NAMALWA (cell line): ENCODE data around the gene ALK.
"Not testable (repeated sequence)": the region's sequence is repeated elsewhere in the genome, so short reads cannot be mapped to it uniquely, and the experiment has no call there.

Experiments
- DNase-seq: peaks from one replicate; pipeline ENCODE4 v3.0.0-alpha.2; 2015; ENCODE audit warnings: low spot score

The ALK gene

GRCh38 chr2:29839306-29839705, 82.1 kb downstream of the ALK start:
- DNase-seq, result no peak

GRCh38 chr2:29837925-29838324, 83.5 kb downstream of the ALK start:
- no peak for DNase-seq

GRCh38 chr2:29834624-29835023, 86.8 kb downstream of the ALK start:
- no peak for DNase-seq

- DNase-seq, result no peak
Observed at GRCh38 chr2:29834036-29834540, 87.3 kb downstream of the ALK start.

- no peak for DNase-seq
Observed at GRCh38 chr2:29831560-29831959, 89.8 kb downstream of the ALK start.

GRCh38 chr2:29829841-29830240, 91.5 kb downstream of the ALK start:
- no peak for DNase-seq

- DNase-seq, result not testable (repeated sequence)
Observed at GRCh38 chr2:29824145-29824544, 97.2 kb downstream of the ALK start.

GRCh38 chr2:29821591-29821990, 99.8 kb downstream of the ALK start:
- no peak for DNase-seq

- no peak for DNase-seq
Observed at GRCh38 chr2:29819570-29819969, 101.8 kb downstream of the ALK start.

- DNase-seq, result no peak
Observed at GRCh38 chr2:29817801-29818680, 103.3 kb downstream of the ALK start.

- DNase-seq, result no peak
Observed at GRCh38 chr2:29817299-29817698, 104.1 kb downstream of the ALK start.

- DNase-seq, result no peak
Observed at GRCh38 chr2:29816651-29817050, 104.7 kb downstream of the ALK start.

GRCh38 chr2:29811378-29811777, 110.0 kb downstream of the ALK start:
- DNase-seq, result no peak

- DNase-seq, result no peak
Observed at GRCh38 chr2:29810956-29811355, 110.4 kb downstream of the ALK start.

- DNase-seq, result no peak
Observed at GRCh38 chr2:29808321-29808720, 113.1 kb downstream of the ALK start.

- DNase-seq, result no peak
Observed at GRCh38 chr2:29807082-29807481, 114.3 kb downstream of the ALK start.

GRCh38 chr2:29806461-29806860, 114.9 kb downstream of the ALK start:
- no peak for DNase-seq

GRCh38 chr2:29804671-29805070, 116.7 kb downstream of the ALK start:
- no peak for DNase-seq

GRCh38 chr2:29803537-29803936, 117.8 kb downstream of the ALK start:
- no peak for DNase-seq

GRCh38 chr2:29802986-29803385, 118.4 kb downstream of the ALK start:
- no peak for DNase-seq

- DNase-seq, result no peak
Observed at GRCh38 chr2:29799628-29800027, 121.8 kb downstream of the ALK start.

GRCh38 chr2:29797916-29798315, 123.5 kb downstream of the ALK start:
- DNase-seq, result no peak

- DNase-seq, result no peak
Observed at GRCh38 chr2:29796446-29796845, 124.9 kb downstream of the ALK start.

- DNase-seq, result no peak
Observed at GRCh38 chr2:29789911-29790485, 131.4 kb downstream of the ALK start.
